HG03175 (cell line): ENCODE results near the gene HMX2.

ENCODE experiments used
- ATAC-seq: cut with Tn5 transposase; IDR thresholded peaks from one replicate; pipeline ENCODE4 v1.9.1; 2021; ENCODE audit warnings: mild to moderate bottlenecking, moderate library complexity; ENCODE audit not compliant: unreplicated experiment

Gene HMX2

DNA sequence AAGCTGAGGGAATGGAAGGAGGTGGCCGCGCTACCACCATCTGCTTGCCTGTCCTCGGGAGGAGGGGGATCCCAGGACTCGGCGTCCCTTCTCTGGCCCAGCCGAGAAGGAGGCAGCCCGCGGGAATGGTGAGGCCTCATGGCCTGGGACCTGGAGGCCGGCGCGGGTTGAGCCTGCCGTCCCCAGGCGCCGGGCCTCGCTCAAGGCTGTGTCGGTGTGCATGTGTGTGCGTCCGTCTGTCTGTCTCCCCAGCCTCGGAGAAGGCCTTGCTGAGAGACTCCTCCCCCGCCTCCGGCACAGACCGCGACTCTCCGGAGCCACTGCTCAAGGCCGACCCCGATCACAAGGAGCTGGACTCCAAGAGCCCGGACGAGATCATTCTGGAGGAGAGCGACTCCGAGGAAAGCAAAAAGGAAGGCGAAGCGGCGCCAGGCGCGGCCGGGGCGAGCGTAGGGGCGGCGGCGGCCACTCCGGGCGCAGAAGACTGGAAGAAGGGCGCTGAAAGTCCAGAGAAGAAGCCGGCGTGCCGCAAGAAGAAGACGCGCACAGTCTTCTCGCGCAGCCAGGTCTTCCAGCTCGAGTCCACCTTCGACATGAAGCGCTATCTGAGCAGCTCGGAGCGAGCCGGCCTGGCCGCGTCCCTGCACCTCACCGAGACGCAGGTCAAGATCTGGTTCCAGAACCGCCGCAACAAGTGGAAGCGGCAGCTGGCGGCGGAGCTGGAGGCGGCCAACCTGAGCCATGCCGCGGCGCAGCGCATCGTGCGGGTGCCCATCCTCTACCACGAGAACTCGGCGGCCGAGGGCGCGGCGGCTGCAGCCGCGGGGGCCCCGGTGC, 10.9 kb upstream of the HMX2 start:
- ATAC-seq, result no peak

DNA sequence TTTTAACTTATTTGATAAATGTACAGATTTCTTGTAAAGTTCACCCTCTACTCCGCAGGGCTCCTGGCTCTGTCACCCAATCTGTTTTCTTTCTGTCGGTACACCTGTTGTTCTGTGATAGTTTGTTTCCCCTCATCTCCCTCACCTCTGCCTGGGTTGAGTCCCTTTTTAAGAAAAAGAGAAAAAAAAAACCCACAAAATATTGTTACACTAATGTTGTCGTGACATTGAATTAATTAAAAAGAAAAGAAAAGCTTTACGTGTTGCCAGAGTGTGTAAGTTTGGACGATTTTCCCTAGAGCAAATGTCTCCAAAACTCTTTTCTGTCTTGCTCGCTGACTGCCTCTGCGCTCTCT, 8.8 kb upstream of the HMX2 start:
- no peak for ATAC-seq

DNA sequence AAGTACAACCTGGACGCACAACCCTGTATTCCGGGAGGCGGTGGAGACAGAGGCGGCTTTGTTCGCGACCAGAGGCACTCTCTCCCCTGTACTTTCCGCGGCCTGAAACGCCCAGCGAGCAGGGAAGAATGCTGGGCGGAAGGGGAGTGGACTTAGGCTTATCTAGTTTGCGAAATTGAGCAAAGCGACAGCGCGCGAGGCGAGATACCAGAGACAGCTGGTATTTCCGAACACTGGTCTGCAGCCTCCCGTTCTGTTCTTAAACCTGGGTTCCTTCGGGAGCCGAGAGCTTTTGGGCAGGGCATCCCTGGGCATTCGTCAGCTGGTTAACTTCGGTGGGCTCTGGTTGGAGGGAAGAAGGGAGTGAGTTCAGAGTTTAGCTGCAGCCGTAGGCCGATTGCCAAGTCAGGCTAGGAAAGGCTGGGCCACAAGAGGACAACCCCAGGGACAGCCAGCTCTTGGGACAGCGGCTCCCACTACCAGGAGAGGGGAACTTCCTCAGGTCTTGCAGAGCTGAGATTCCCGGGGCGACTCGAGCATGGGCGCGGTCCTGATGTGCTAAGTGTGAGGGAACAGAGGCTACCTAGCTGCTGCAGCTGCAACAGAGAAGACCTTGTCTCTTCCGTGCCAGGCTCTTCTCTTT, 8.3 kb upstream of the HMX2 start:
- no peak for ATAC-seq

DNA sequence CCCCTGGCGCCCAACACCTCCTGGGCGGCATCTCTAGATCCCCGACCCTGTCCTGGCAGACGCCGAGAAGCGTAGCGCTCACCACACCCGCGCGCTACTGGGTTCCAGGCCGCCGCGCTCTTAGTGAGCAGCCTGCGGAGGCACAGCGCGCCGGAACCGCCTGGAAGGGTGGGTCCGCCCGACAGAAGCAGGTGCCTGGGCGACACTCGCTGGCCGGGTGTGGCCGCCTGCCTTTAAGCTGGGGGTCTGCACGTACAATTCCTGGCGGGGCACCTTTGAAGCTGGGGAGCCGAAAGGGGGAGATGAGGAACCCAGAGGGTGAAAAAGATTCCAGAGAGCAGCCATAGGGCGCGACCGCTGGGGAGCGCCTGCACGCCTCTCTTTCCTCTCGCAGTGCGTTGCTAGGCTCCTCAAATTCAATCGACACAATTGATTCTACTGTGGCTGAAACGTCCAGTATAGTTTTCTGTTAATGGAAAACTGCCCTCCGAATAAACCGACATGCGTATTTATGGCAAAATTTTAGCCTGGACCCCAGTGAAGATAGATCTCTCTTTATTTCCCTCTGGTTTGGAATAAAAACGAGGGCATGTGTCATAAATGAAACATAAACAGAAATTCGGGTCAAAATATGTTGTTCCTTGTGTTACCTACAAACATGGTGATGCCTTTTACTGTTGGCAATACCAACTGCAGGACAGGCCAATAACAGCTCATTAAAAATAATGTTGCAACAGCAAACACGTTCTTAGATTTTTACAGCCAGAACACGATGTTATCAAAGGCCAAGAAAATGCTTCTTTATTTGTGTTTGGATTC, 7.6 kb upstream of the HMX2 start:
- ATAC-seq, result no peak

DNA sequence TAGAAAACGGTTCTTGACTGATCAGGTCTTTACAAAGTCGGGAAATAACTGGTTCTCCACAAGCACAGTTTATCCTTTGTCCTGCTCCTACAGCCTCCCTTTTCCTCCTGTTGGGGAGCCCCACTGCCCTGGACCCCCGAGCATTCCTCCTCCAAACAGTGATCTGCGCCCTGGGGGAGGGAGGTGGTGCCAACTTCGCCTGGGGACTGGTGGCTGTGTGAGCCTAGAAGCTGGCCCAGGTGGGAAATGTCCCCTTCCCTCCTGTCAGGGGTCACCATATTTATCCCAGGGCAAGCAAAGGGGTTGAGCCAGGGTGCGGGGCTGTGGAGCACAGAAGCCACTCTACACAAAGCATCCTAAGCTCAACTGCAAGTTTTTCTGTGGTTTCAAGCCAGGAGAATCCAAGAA, 6.9 kb upstream of the HMX2 start:
- ATAC-seq, result no peak

DNA sequence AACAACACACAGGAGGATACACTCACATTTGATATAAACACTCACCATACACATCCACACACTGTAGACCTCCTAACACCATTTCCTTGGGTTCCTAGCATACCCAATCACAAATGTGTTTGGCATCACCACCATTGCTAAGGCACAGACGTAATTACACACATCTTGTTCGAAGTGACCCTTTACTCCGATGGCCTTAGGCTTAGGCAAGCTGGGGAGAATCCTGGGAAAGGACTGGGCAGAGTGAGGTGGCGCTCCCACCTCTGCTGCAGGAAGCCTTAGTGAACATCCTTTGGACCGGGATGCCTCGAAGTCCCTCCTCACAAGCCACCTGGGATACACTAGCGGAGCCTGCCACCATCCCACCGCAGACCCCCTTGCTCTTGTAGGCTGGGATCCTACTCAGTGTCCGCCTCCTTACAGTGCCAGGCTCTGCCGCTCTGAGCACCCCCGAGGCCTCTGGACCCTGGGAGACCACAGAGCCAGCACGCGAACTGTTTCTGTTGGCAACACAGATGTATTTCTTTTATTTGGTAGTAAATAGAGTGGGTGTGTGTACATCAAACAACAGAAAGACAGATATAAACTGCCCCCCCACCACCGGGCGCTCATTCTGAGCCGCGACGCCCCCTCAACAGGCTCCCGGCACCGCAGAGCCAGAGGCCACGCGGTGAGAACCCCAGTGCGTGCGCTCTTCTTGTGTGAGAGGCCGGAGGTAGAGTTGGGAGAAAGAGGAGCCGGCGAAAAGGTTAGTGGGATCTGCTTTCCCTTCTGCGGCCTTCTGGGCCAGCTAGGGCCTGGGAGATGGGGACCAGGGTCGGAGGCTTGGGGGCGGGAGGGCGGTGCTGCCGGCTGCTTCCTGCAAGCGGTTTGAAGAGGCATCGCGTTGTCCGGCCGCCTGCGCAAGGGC, 5.9 kb upstream of the HMX2 start:
- no peak for ATAC-seq

DNA sequence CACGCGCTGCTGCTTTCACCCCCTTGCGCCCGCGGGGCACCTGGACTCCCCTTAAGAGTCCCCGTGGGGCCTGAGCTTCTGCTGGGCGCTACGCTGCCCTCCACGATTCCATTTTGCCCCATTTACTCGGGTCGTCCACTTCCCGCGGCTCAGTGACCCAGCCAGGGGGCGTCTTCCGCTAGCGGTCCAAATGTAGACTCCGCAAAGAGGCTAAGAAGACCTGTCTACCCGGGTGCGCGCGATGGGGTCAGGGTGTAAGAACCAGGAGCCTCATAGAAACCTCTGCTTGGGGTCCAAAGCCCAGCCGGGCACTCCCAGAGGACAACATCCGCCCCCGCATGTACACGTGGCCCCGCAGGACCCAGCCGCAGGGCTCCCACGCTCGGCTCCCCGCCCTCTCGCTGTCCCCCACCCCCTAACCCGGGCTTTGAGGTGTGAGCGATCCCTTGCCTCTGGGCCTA, 5.2 kb upstream of the HMX2 start:
- ATAC-seq, result no peak

DNA sequence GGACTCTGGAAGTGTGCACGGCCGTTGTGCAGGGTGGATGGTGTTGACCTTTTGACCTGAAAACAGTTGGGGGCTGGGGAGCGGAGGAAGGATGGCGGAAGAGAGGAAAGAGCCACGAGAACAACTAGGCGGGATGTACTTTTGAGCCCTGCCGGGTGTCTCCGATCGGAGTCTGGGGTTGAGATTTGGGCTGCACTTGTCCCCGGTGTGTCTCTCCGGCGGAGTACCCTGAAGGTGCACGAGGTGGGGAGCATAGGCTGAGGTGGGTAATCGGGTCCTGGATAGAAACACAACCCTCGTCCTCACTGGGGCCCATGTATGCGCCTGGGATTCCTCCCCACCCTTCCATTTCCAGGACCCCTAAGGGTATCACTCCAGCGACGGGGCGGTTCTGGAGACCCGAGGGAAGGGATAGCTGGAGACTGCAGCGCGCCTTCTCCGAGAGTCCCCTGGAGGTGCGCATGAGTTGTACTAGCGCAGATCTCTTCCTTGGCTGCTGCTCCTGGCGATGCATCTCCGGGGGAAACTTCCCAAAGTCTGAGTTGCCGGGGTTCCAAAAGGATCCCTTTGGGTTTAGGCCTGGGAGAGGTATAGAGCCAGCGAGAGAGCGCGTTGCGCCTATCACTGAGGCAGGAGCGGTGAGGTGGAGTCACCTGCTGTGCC, 4.6 kb upstream of the HMX2 start:
- ATAC-seq, result no peak

DNA sequence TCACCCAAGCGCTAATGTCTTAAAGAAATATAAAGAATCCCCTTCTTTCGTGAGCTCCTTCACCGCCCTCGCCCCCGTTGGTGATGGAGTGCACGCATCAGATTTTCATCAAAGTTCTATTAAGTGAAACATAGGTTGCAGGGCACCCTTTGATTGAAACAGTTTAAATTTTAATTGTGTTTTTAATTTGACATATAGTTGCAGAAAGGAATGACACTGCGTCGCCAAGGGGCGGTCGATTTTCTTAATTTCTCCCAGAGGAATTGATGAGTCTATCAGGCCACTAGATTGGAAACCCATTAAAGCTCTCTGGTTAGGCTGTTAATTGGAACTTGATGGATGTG, 4.1 kb upstream of the HMX2 start:
- no peak for ATAC-seq

DNA sequence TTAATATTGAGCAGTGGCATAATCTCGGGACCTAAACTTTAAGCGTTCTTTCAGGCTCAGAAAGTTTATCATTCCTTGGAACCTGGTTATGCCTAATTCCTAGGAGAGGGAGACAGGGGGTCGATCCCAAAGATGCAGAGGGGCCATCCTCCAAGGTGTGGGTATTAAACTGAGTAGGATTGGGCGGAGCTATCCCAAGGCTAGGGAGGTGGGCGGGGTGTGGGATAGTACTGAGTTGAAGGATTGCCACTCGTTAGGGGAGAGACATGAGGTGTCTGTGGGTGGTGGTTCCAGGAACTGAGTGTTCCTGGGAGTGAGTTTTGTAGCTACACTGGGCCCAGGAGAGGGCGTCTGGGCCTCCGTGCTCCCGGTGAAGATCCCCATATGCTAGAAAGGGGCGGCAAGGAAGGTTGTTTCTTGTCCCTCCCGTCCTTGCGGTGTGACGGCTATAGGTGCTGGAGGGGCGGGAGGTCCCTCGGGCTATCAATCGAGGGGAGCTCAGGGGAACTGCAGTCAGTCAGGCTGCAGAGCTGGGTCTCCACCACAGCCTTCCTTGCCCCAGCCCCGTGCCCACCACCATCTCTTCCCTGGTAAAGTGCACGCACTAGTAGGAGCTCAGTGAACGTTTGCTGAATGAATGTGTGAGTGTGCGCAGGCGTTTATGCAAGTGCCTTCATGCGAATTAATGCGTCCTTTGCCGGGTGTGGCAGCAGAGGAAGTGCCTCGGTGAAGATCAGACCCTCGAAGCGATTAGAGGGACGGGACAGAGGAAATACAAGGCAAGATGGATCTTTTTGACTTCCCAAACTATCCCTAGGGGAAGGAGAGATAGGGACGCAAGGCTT, 3.0 kb upstream of the HMX2 start:
- ATAC-seq, result no peak

DNA sequence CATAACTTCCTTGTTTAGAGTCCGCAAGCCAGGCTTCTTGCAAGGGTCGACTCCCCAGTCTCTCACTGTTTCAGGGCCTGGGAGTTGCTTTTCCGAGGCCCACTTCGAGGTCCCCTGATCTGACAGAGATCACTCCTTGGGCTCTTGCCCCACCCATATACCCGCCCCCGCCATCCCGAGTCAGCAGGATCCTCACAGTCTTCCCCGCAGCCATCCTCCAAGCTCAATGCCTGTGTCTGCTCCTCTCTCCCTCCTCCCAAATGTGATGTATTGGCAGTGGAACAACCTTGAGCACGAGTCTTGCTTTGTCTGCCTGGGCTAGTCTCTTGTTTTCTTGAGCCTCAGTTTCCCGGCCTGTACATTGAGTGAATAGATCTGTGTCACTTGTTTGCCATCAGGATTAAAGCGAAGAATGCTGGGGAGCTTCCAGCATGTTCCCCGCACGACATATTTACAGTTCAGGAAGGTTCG, 2.4 kb upstream of the HMX2 start:
- ATAC-seq, result no peak

DNA sequence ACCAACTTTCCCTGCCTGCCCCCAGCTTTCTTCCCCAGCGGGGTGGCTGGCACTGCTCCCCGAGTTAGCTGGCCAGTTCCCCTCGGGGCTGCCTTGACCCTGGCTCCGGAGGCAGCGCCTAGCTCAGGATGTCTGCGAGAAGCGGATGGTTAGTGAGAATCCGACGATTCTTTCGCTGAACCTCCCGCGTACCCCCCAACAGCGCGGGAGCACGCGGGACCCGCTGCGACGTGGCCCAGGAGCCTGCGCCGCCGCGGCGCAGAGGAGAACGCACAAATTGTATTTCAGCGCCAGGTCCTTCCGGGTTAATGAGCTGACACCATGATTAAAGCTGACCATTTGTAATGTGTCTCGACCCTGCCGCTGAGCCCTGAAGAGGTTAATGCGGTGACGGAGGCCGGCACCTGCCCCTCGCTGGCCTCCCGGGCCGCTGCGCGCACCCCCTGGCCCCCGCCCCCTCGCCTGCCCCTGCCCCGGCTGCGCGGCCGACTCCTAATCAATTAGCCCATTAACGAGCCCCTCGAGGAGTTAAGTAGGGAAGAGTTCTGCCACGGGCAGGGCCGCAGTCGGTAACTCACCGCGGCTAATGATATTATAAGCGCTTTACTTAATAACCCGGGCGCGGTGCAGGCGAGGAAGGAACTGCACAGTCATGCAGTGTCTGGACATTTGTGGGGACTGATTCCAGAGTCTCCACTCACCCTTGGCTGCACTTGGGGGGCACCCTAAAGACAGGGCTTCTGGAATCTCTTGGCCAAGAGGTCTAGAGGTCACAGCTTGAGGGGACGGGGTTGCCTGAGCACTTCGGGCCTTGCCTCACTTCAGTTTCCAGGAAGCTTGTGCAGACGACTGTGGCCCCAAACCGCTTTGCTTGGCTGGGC, 1.7 kb upstream of the HMX2 start:
- ATAC-seq, result no peak

DNA sequence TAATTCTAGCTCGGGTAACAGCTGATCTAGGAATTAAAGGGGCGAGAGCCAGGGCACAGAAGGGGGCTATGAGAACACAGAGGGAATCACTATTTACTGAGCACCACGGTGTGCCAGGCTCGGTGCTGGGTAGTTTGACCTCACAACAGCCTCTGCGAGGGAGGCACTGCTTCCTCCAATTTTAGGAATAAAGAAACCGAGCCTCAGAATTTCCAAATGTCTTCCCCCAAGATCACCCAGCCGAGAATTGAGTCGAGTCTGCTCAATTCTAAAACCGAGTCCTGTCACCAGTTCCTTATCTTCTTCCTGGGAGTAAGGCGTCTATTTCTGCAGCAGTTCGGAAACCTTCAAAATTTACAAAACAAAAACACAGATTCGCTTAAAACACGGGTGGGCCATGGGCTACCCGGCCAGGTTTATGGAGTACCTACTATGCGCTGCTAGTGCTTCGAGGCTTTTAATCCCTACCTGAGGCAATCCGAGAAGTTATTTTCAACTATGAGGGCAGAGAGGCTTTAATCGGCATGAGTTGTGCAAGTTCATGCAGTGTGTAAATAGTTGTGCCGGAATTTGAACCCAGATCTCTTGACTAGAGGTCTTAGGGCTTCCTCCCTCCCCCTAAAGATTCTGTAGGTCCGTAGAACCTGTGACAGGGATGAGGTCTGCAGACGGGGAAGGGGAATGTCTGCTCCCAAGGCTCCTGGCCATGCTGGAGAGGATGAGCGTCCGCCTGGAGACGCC, 872 bp upstream of the HMX2 start:
- ATAC-seq, result no peak

DNA sequence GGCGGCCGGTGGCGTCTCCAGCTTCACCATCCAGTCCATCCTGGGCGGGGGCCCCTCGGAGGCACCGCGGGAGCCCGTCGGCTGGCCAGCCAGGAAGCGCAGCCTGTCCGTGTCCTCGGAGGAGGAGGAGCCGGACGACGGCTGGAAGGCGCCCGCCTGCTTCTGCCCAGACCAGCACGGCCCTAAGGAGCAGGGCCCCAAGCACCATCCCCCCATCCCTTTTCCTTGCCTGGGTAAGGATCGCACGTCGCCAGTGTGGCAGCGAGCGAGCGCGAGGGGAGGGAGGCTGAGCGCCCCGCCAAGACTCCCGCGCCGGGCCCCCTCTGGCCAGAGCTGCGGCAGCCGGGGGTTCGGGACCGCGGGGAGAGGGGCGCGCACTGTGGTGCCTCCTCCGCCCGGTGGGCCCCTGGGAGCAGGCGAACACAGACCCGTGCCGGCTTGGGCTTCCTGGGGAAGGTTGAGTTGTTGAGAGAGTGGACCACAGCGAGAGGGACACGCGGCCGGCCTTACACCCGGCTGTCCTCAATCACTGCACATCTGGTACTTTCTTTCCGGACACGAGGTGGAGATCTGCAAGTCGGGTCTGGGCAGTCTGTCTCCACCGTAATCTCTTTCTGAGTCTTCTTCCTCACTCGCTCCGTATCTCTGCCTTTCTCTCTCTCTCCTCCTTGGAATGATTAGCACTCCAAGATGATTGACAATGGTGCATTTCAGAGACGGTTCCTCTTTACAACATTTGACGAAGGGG, 652 bp downstream of the HMX2 start:
- ATAC-seq, result no peak

DNA sequence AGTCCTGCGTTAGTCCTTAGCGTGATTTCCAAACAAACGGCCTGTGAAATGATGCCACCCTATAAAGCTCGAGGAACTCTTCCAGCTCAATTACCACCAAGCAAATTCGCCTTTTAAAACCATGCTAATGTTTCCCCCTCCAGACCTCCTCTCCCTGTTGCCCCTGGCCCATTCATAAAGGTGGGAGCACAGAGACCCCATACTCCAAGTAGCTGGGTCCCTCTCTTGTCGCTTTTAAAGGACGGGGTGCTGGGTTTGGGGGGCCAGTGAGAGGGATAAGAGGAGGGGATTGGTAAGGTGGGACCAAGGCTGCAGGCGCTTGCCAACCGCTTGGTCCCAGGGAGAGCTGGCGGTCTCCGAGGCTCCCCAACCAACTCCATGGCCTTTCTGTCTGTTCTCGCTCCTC, 1.2 kb downstream of the HMX2 start:
- ATAC-seq, result no peak

DNA sequence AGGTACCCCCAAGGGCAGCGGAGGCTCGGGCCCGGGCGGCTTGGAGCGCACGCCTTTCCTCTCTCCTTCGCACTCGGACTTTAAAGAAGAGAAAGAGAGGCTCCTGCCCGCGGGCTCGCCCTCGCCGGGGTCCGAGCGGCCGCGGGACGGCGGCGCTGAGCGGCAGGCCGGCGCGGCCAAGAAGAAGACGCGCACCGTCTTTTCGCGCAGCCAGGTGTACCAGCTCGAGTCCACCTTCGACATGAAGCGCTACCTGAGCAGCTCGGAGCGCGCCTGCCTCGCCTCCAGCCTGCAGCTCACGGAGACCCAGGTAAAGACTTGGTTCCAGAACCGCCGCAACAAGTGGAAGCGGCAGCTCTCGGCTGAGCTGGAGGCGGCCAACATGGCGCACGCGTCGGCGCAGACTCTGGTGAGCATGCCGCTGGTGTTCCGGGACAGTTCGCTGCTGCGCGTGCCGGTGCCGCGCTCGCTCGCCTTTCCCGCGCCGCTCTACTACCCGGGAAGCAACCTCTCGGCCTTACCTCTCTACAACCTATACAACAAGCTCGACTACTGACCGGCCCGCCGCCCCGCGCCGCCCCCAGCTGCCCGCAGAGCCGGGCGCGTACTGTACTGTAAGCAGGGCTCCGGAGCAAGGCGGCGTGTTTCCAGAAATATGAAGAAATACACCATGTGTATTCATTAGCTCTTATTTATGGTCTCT, 1.8 kb downstream of the HMX2 start:
- no peak for ATAC-seq
